HCT116 (cell line): Measurements from ENCODE around the gene ID1.

Experiments
- CEBPB ChIP-seq: IDR thresholded peaks from 2 replicates; pipeline ENCODE4 v1.6.1; 2012; ENCODE audit warnings: low read depth
- CTCF ChIP-seq, 3 experiments: fragments of 200-600 bp in 1 of 3; sonication (generic) in 1 of 3; IDR thresholded peaks in 2 of 3; conservative IDR thresholded peaks in 1 of 3; 2 replicates each; pipeline ENCODE4 v1.5.1; 2012 to 2017; ENCODE audit warnings: low read depth in 2 of 3, low read length in 2 of 3, antibody characterized with exemption in 1 of 3, borderline replicate concordance in 1 of 3, control low read depth in 1 of 3, mild to moderate bottlenecking in 1 of 3, mixed read lengths in 1 of 3, mixed run types in 1 of 3, moderate library complexity in 1 of 3; ENCODE audit not compliant: insufficient read depth in 1 of 3
- ELF1 ChIP-seq: IDR thresholded peaks from 2 replicates; pipeline ENCODE4 v1.6.1; 2012; ENCODE audit warnings: low read depth, borderline replicate concordance
- EZH2 ChIP-seq: fragments of 200-600 bp; sonication (generic); IDR thresholded peaks from 2 replicates; pipeline ENCODE4 v1.6.1; 2017; ENCODE audit warnings: antibody characterized with exemption, mixed run types
- EZH2phosphoT487 ChIP-seq: fragments of 200-600 bp; IDR thresholded peaks from 2 replicates; pipeline ENCODE4 v1.6.1; 2018; ENCODE audit warnings: antibody characterized with exemption, borderline replicate concordance
- JUND ChIP-seq: IDR thresholded peaks from 2 replicates; pipeline ENCODE4 v1.6.1; 2012
- POLR2A ChIP-seq: IDR thresholded peaks from 2 replicates; pipeline ENCODE4 v1.7.0; 2011; ENCODE audit warnings: borderline replicate concordance; ENCODE audit not compliant: insufficient read depth, insufficient read length; ENCODE audit errors: extremely low read depth
- POLR2AphosphoS5 ChIP-seq: IDR thresholded peaks from 2 replicates; pipeline ENCODE4 v1.6.1; 2011; ENCODE audit warnings: mild to moderate bottlenecking, low read depth, low read length, moderate library complexity
- RAD21 ChIP-seq: IDR thresholded peaks from 2 replicates; pipeline ENCODE4 v1.6.1; 2012; ENCODE audit warnings: low read depth, mild to moderate bottlenecking
- SIN3A ChIP-seq: IDR thresholded peaks from 2 replicates; pipeline ENCODE4 v1.6.1; 2012; ENCODE audit warnings: low read depth
- ZFX ChIP-seq: fragments of 450-650 bp; IDR thresholded peaks from 2 replicates; pipeline ENCODE4 v1.6.1; 2017
- ZNF274 ChIP-seq: fragments of 200-500 bp; sonication (Bioruptor generic); IDR thresholded peaks from 2 replicates; pipeline ENCODE4 v1.6.1; 2014; ENCODE audit warnings: mild to moderate bottlenecking, low read depth, low read length, inconsistent platforms

- no peak for TF ChIP-seq JUND
- TF ChIP-seq EZH2 = no peak
- TF ChIP-seq CTCF (IDR thresholded peaks at IDR 0.05 in 2 of 3, conservative IDR thresholded peaks at IDR 0.05 in 1 of 3; ENCODE audit: borderline replicate concordance in 1 of 3, insufficient read depth in 1 of 3, low read depth in 2 of 3, low read length in 2 of 3) = no peak
- no peak for TF ChIP-seq EZH2phosphoT487
- no peak for TF ChIP-seq POLR2A
- no peak for TF ChIP-seq ZFX
- no peak for TF ChIP-seq CEBPB
- no peak for TF ChIP-seq ELF1
- TF ChIP-seq ZNF274 = no peak
- TF ChIP-seq POLR2AphosphoS5 = no peak; the same call in none of the 2 replicates
- no peak for TF ChIP-seq SIN3A
- no peak for TF ChIP-seq RAD21
Measured at GRCh38 chr20:31570021-31570463, 35.0 kb upstream of the ID1 start.
